Activated CD8-positive, alpha-beta T cell treated with anti-CD3 and anti-CD28 coated beads for 36 hours (primary cell): Measurements from ENCODE around the gene CACNG4. TPM values are rescaled to one million over a fixed set of nuclear protein-coding genes. Genes with fewer than 3 reads are reported as not detected.

Experiments used
- ATAC-seq: fragments of 200-7000 bp; cut with Tn5 transposase; one replicate; pipeline ENCODE4 v1.10.0; 2021; ENCODE audit warnings: mild to moderate bottlenecking, moderate library complexity
- CTCF ChIA-PET: fragments of 350-600 bp; sonication (Branson Sonifier 250); formaldehyde crosslinking; loops from one replicate; lab custom pipeline; 2021; ENCODE audit warnings: antibody characterized with exemption; lab: Charles Lee
- POLR2A ChIA-PET: fragments of 350-600 bp; sonication (Branson Sonifier 250); formaldehyde crosslinking; loops from one replicate; lab custom pipeline; 2021; ENCODE audit warnings: antibody characterized with exemption; lab: Charles Lee
- DNase-seq: peaks from one replicate; pipeline ENCODE4 v3.0.0-alpha.2; 2020
- H3K27ac Mint-ChIP-seq: one replicate; pipeline ENCODE4 v1.8.0; 2021; ENCODE audit warnings: mild to moderate bottlenecking, mixed read lengths
- H3K27me3 Mint-ChIP-seq: one replicate; pipeline ENCODE4 v1.8.0; 2021; ENCODE audit warnings: mixed read lengths
- H3K36me3 Mint-ChIP-seq: one replicate; pipeline ENCODE4 v1.8.0; 2021; ENCODE audit warnings: low read depth, mixed read lengths
- H3K4me1 Mint-ChIP-seq: one replicate; pipeline ENCODE4 v1.8.0; 2021; ENCODE audit warnings: low read depth, mixed read lengths
- H3K4me3 Mint-ChIP-seq: one replicate; pipeline ENCODE4 v1.8.0; 2021; ENCODE audit warnings: mild to moderate bottlenecking, moderate library complexity, mixed read lengths
- H3K9me3 Mint-ChIP-seq: one replicate; pipeline ENCODE4 v1.8.0; 2021; ENCODE audit warnings: mixed read lengths
- intact Hi-C: fragments of 100-400 bp; cut with micrococcal nuclease; formaldehyde crosslinking; loops from one replicate; pipeline ENCODE4 v1.10.0; 2022
- total RNA-seq, 2 experiments: library from RNA; stranded (reverse); gene quantifications; one replicate each; pipeline ENCODE4 v1.2.3, GENCODE V29; 2021
- TF ChIP-seq, protein P1 (sequence below): fragments of 200-600 bp; IDR thresholded peaks from one replicate; pipeline ENCODE4 v1.8.0; 2022; ENCODE audit warnings: antibody characterized with exemption, mild to moderate bottlenecking

The CACNG4 gene
- total RNA-seq, 2 experiments from 2014 or later: not detected

DNA sequence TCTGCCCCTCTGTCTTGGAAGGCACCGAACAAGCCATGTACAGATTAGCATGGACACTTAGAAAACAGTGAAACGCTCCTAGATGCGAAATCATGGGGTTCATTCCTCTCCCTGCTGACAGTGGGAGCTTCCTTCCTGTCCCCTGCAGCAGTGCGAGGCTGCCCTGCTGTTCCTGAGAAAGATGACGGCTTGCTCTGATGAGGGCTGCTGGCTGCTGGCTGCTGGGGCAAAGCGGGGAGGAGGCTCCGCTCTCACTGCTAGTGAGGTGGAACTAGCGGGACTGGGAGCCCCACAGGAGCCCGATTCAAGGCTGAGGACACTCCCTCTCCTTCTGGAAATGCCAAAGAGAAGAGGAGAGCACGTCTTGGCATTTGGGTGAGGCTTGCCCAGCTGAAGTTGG lies 25.9 kb upstream of the CACNG4 start:
- no peak overlapping the region for H3K27ac Mint-ChIP-seq
- no peak for DNase-seq
- ChIA-PET CTCF (no interaction called here), POLR2A (no interaction called here)
- H3K27me3 Mint-ChIP-seq: peaks cover 27% of the 10 kb centered on the region
- TF ChIP-seq, protein P1, sequence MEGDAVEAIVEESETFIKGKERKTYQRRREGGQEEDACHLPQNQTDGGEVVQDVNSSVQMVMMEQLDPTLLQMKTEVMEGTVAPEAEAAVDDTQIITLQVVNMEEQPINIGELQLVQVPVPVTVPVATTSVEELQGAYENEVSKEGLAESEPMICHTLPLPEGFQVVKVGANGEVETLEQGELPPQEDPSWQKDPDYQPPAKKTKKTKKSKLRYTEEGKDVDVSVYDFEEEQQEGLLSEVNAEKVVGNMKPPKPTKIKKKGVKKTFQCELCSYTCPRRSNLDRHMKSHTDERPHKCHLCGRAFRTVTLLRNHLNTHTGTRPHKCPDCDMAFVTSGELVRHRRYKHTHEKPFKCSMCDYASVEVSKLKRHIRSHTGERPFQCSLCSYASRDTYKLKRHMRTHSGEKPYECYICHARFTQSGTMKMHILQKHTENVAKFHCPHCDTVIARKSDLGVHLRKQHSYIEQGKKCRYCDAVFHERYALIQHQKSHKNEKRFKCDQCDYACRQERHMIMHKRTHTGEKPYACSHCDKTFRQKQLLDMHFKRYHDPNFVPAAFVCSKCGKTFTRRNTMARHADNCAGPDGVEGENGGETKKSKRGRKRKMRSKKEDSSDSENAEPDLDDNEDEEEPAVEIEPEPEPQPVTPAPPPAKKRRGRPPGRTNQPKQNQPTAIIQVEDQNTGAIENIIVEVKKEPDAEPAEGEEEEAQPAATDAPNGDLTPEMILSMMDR: no peak
- H3K4me3 Mint-ChIP-seq: no peak overlapping the region
- no peak for ATAC-seq
- H3K36me3 Mint-ChIP-seq: no peaks in the 10 kb centered on the region
- H3K9me3 Mint-ChIP-seq: peaks cover 10% of the 10 kb centered on the region
- intact Hi-C loops: no loop called here
- no peaks in the 10 kb centered on the region for H3K4me1 Mint-ChIP-seq

DNA sequence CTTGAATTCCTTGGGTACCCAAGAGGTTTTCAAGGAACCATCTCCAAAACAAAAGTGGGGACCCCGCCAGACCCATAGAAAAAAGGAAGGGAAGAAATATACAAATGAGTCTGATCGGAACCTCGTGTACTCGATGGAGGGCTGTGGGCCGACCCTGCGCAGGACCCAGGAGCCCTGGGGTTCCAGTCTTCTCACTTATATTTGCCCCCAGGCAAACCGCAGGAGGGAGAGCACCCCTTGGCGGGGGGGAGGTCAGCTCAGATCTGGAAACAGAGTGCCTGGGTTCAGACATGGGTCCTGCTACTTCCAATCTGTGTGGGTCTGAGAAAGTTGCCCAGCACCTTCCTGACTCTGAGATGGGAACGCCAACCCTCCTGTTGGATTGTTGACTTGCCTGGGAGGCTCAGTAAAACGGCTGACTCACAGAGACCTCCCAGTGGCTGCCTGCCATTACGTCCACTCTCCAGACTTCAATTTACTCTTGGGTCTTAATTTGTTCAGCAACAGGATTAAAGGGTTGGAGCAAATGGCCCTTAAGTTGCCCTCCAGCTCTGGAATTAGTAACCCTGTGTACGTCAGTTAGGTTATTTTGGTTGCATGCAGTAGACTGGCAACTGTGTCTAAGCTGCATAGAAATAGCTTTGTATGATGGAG lies 24.9 kb upstream of the CACNG4 start:
- DNase-seq: no peak
- Mint-ChIP-seq H3K4me3 (no peak overlapping the region), H3K4me1 (no peaks in the 10 kb centered on the region), H3K27me3 (peaks cover 34% of the 10 kb centered on the region), H3K27ac (no peak overlapping the region), H3K9me3 (peaks cover 10% of the 10 kb centered on the region), H3K36me3 (no peaks in the 10 kb centered on the region)
- intact Hi-C loops: no loop called here
- ATAC-seq: no peak
- TF ChIP-seq, protein P1: no peak
- POLR2A ChIA-PET: no interaction called here
- CTCF ChIA-PET: no interaction called here

DNA sequence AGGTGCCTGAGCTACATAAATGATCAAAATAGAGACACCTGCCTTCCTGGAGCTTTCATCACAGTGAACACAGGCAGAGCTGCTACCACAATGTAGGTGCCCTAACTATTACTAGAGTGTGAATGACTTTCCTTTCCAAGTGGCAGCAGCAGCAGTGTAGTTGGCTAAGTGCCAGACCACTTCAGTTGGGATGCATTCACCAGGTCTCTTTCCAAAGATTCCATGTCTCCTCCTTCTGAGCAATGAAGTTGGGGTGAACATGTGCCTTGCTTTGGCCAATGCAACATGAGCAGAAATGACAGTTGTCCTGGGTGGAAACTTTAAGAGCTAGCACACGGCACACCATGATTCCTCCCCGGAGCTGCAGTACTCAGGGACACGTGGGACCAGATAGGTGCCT lies 23.3 kb upstream of the CACNG4 start:
- ATAC-seq (no peak), DNase-seq (no peak)
- Mint-ChIP-seq H3K9me3 (peaks cover 9% of the 10 kb centered on the region), H3K27ac (no peak overlapping the region), H3K4me3 (no peak overlapping the region), H3K4me1 (no peaks in the 10 kb centered on the region), H3K27me3 (peaks cover 45% of the 10 kb centered on the region), H3K36me3 (no peaks in the 10 kb centered on the region)
- TF ChIP-seq, protein P1: no peak
- POLR2A ChIA-PET: no interaction called here
- CTCF ChIA-PET: no interaction called here
- intact Hi-C loops: no loop called here

DNA sequence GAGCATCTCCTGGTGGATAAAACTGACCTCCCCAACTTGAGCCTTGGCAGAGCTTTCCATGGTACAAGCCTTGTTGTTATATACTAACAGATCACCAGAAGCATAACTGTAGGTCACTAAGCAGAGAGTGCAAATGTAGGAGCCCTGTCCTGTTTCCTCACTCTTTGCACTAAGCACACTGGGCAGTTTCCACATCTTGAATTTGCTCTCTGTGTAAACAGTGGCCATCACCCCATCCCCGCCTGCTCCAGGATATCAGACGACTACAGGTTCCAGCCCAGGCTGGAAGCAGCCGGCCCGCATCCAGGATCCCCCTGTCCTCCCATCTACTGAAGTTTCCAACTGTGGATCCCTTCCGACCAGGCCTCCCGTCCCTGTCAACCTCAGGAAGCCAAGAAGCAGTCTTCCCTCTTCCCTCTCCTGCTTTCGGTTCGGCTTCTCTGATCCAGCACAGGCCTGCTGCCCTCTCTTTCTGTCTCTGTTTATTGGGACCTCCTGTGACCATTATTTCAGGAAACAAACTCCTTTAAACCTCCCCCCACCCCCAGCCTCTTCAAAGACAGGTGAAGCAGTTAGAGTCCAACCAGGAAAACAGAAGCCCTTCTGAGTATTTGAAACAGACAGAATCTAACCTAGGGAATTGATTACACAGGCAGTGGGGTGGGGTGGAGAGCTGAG lies 22.6 kb upstream of the CACNG4 start:
- peaks cover 9% of the 10 kb centered on the region for H3K9me3 Mint-ChIP-seq
- peaks cover 52% of the 10 kb centered on the region for H3K27me3 Mint-ChIP-seq
- CTCF ChIA-PET: no interaction called here
- TF ChIP-seq, protein P1: no peak
- no peak overlapping the region for H3K4me3 Mint-ChIP-seq
- H3K4me1 Mint-ChIP-seq: no peaks in the 10 kb centered on the region
- DNase-seq (no peak), ATAC-seq (no peak)
- no peak overlapping the region for H3K27ac Mint-ChIP-seq
- H3K36me3 Mint-ChIP-seq: no peaks in the 10 kb centered on the region
- POLR2A ChIA-PET: no interaction called here
- intact Hi-C loops: no loop called here

DNA sequence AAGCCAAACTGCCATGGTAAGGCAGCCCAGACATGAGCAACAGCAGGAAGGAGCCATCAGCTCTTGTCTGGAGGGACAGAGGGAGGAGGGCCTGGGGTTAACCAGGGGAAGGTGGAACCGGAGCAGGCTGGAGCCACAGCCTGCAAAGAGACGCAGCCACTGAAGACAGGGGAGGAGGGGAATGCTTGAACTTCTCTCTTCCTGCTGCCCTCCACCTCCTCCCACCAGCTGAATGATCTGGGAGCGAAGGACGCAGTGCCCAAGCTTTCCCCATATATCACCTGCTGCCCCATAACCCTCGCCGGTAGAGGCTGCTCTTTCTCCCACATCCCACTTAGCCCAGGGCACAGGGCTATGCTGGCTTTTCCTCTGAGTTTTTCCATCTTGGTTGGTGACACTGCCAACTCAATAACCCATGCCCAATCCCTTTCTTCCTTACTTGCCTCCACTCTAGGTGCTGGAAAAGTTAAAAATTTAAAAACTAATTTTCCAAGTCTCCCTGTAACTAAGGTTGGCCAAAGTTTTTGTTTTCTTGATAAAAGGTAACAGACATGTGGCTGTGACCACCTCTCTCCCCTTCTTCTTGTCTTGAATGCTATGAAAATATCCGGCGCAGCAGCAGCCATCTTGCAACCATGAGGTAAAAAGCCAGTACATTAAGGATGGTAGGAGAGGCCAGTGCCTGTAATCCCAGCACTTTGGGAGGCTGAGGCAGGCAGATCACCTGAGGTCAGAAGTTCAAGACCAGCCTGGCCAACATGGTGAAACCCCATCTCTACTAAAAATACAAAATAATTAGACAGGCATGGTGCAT lies 21.8 kb upstream of the CACNG4 start:
- H3K27ac Mint-ChIP-seq: no peak overlapping the region

More for the DNA sequence above, 21.8 kb upstream of the CACNG4 start:
- no peaks in the 10 kb centered on the region for H3K4me1 Mint-ChIP-seq
- DNase-seq (no peak), ATAC-seq (no peak)
- TF ChIP-seq, protein P1: no peak
- H3K9me3 Mint-ChIP-seq: peaks cover 6% of the 10 kb centered on the region
- intact Hi-C loops: no loop called here
- H3K27me3 Mint-ChIP-seq: peaks cover 51% of the 10 kb centered on the region
- no peak overlapping the region for H3K4me3 Mint-ChIP-seq
- ChIA-PET POLR2A (no interaction called here), CTCF (no interaction called here)
- no peaks in the 10 kb centered on the region for H3K36me3 Mint-ChIP-seq
